Activated naive CD8-positive, alpha-beta T cell (primary cell): Measurements from ENCODE around the gene PYGB.

ENCODE experiments used
- H3K27ac Mint-ChIP-seq: one replicate; pipeline ENCODE4 v1.8.0; 2021; ENCODE audit warnings: mixed read lengths
- H3K27me3 Mint-ChIP-seq: one replicate; pipeline ENCODE4 v1.8.0; 2021; ENCODE audit warnings: mixed read lengths
- H3K36me3 Mint-ChIP-seq: one replicate; pipeline ENCODE4 v1.8.0; 2021; ENCODE audit warnings: mixed read lengths
- H3K4me1 Mint-ChIP-seq: one replicate; pipeline ENCODE4 v1.8.0; 2021; ENCODE audit warnings: low read depth, mixed read lengths
- H3K4me3 Mint-ChIP-seq: one replicate; pipeline ENCODE4 v1.8.0; 2021; ENCODE audit warnings: mild to moderate bottlenecking, mixed read lengths
- H3K9me3 Mint-ChIP-seq: one replicate; pipeline ENCODE4 v1.8.0; 2021; ENCODE audit warnings: low read depth, mixed read lengths

PYGB gene

DNA sequence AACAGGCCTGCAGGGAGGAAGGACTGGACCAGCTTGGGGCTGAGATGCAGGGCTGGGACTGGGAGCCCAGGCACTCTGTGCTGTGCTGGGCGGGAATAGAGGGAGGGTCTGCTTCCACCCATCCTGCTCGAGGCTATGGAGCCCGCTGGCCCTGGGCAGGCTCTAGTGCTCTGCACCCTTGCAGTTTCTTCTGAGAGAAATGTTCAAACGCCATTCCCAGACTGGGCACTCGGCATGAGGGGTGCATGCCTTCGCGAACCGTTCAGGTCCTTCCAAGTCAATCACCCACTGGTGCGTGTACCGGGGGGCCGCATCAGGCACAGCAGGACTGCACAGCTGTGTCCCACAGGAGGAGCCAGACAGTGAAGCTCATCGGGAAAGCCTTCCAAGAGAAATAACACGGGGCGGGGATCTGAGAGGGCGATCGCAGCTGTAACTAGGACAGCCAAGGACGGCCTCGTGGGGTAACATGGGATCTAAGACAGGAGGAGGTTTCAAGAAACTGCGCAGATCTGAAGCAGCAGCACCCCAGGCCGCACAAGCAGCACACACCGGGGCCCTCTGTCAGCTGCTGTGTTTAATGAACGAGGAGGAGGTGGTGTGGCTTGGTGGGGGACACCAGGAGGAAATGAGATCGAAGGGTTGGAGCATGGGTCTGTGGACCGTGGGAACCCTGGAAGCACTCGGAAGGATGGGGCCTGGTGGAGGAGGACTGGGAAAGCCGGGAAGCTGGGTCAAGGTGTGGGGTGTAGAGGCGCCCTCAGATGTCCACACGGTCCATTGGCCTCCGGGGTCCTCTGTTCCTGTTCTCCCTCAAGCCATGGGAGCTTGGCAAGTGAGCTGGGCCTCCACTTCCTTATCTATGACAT lies 26.1 kb upstream of the PYGB start:
- no peak overlapping the region for H3K4me3 Mint-ChIP-seq
- H3K9me3 Mint-ChIP-seq, result no peaks in the 10 kb centered on the region
- no peak overlapping the region for H3K27ac Mint-ChIP-seq
- H3K36me3 Mint-ChIP-seq, result no peaks in the 10 kb centered on the region
- H3K4me1 Mint-ChIP-seq, result peaks cover 5% of the 10 kb centered on the region
- H3K27me3 Mint-ChIP-seq, result no peaks in the 10 kb centered on the region

- Mint-ChIP-seq H3K9me3 (no peaks in the 10 kb centered on the region), H3K36me3 (no peaks in the 10 kb centered on the region), H3K4me1 (peaks cover 5% of the 10 kb centered on the region), H3K4me3 (no peak overlapping the region), H3K27ac (no peak overlapping the region), H3K27me3 (no peaks in the 10 kb centered on the region)
Measured at GRCh38 chr20:25222461-25223178, 25.3 kb upstream of the PYGB start.

DNA sequence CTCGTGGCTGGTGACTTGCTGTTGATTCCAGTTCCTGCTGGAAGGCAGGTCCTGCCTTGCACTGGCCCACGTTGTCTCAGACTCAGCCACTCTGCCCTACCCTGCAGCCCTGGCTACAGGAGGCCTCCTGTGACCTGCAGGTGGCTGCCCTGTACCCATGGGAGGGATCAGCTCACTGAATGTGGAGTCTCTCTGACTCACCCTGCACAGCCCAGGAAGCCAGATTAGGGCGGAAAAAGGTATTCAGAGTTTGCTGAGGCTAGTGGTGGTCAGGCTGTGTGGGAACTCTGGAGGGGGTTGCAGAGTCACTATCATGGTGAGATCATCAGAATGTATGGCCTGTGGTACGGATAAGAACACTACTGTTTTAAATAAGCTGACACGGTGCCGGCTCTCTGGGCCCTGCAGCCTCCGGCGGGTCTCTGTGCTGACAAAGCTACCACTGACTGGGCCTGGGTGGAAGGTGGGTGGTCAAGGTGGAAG lies 24.7 kb upstream of the PYGB start:
- no peaks in the 10 kb centered on the region for H3K27me3 Mint-ChIP-seq
- H3K4me3 Mint-ChIP-seq, result no peak overlapping the region
- no peak overlapping the region for H3K27ac Mint-ChIP-seq
- no peaks in the 10 kb centered on the region for H3K36me3 Mint-ChIP-seq
- H3K4me1 Mint-ChIP-seq, result peaks cover 5% of the 10 kb centered on the region
- no peaks in the 10 kb centered on the region for H3K9me3 Mint-ChIP-seq

DNA sequence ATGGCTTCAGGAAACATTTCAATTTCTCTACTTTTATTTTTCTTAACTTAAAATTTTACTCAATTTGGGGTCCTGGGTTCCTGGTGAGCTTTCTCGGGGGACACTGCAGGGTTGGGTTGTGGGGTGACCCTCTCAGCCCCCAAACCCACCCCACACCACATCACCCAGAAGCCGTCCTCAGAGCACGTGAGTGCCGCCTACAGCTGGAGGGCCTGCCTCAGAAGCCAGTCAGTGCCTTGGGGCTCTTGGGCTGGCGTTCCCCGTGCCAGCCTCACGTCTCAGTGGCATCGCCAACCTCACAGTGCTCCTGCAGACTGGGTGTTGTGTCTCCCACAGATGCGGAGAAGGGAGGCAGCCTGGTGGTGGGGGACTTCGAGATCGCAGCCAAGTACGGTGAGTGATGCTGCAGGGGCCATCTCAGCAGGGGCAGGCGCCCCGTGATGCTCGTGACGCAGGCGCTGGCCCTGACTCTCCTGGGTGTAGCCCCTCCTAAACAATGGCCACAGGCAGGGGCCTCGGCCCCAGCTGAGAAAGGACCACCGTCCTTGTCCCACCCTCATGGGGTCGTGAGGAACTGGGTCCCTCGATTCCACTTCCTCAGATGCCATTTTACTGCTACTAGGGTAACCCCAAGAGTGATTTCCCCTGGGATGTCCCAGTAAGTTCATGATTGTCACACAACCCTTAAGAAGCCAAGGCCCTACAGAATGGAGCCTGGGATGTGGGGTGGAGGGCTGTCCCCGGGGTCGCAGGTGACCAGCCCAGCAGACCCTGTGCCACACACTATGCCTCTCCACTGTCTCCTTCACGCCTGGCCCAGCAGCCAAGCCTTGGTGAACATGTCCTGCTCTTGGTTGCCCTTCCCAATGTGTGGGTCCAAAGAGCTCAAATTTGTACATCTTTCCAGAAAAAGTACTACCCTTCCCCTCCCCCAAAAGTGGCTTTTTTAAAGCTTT lies 23.8 kb upstream of the PYGB start:
- H3K9me3 Mint-ChIP-seq, result no peaks in the 10 kb centered on the region
- H3K27ac Mint-ChIP-seq, result no peak overlapping the region
- peaks cover 5% of the 10 kb centered on the region for H3K4me1 Mint-ChIP-seq

GRCh38 chr20:25224941-25225340 lies 22.9 kb upstream of the PYGB start:
- Mint-ChIP-seq H3K27ac (no peak overlapping the region), H3K4me1 (peaks cover 5% of the 10 kb centered on the region), H3K36me3 (no peaks in the 10 kb centered on the region), H3K9me3 (no peaks in the 10 kb centered on the region), H3K27me3 (no peaks in the 10 kb centered on the region), H3K4me3 (no peak overlapping the region)

More for the DNA sequence above, 23.8 kb upstream of the PYGB start:
- Mint-ChIP-seq H3K4me3 (no peak overlapping the region), H3K27me3 (no peaks in the 10 kb centered on the region), H3K36me3 (no peaks in the 10 kb centered on the region)

GRCh38 chr20:25225642-25226432 lies 22.0 kb upstream of the PYGB start:
- no peaks in the 10 kb centered on the region for H3K27me3 Mint-ChIP-seq
- H3K4me3 Mint-ChIP-seq, result no peak overlapping the region
- H3K4me1 Mint-ChIP-seq, result peaks cover 5% of the 10 kb centered on the region
- H3K27ac Mint-ChIP-seq, result no peak overlapping the region
- H3K9me3 Mint-ChIP-seq, result no peaks in the 10 kb centered on the region
- H3K36me3 Mint-ChIP-seq, result no peaks in the 10 kb centered on the region

DNA sequence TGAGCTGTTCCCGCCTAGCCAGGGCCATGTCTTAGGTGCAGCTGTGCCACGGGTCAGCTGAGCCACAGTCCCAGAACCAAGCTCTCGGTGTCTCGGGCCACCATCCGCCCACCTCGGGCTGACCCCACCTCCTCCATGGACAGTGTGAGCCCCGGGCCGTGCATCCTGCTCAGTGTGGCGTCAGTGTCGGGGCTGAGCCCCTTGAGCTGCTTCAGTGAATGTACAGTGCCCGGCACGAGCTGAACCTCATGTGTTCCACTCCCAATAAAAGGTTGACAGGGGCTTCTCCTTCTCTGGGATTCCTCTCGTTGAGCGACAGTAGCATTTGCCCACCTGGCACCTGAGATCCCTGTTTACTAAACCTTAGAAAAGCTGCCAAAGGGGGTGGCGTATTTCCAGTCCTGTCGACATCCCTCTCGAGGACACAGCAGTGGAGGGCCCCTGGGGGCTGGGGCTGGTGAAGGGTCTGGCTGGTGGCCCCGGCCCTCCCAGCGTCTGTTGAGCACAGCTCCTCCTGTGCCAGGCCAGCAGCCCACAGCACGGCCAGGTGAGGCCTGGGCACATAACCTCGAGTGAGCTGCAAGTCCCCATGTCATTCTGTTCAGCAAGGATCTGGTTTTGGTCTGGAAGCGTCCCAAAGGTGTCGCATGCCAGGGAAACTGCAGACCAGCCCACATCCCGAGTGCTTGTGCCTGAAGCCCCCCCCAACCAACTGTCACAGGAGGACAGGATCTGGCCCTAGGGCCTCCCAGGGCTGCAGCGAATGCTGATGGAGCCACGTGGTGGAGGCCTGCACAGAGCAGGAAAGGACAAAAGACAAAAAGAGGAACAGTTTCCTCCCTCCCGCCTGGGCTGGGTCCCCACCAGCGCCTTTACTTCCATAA lies 21.2 kb upstream of the PYGB start:
- Mint-ChIP-seq H3K4me3 (no peak overlapping the region), H3K27ac (no peak overlapping the region), H3K9me3 (no peaks in the 10 kb centered on the region), H3K4me1 (peaks cover 5% of the 10 kb centered on the region), H3K36me3 (no peaks in the 10 kb centered on the region), H3K27me3 (no peaks in the 10 kb centered on the region)

DNA sequence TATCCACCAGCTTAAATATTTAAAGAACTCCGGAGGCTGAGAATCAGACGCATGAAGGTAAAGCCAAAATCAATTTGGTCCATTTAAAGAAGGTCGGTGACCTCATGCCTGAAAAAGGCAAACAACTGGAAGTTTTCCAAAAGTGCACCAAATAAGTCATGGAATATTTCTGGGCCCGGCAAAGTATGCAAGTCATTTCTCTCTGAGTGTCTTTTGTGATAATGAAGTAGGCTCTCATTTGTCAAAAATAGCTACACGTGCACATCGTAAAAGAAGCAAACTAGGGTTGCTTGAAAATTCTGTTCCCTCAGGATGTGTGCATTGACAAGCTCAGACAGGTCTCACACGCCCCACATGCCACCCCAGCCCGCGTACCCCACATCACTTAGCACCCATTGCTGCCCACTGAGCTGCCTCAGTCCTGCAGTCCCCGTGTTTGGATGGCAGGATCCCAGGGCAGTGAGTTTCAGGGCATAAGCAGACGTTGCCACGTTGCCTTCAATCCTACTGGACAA lies 20.5 kb upstream of the PYGB start:
- Mint-ChIP-seq H3K27ac (no peak overlapping the region), H3K4me1 (peaks cover 5% of the 10 kb centered on the region), H3K36me3 (no peaks in the 10 kb centered on the region), H3K27me3 (no peaks in the 10 kb centered on the region), H3K9me3 (no peaks in the 10 kb centered on the region), H3K4me3 (no peak overlapping the region)

GRCh38 chr20:25229486-25230165 lies 18.3 kb upstream of the PYGB start:
- H3K4me1 Mint-ChIP-seq, result no peaks in the 10 kb centered on the region
- H3K27me3 Mint-ChIP-seq, result no peaks in the 10 kb centered on the region
- peak overlapping the region; percentile 22 for H3K27ac Mint-ChIP-seq
- H3K9me3 Mint-ChIP-seq, result no peaks in the 10 kb centered on the region
- H3K4me3 Mint-ChIP-seq, result no peak overlapping the region
- H3K36me3 Mint-ChIP-seq, result no peaks in the 10 kb centered on the region

- no peak overlapping the region for H3K27ac Mint-ChIP-seq
- no peaks in the 10 kb centered on the region for H3K36me3 Mint-ChIP-seq
- H3K9me3 Mint-ChIP-seq, result no peaks in the 10 kb centered on the region
- H3K4me1 Mint-ChIP-seq, result no peaks in the 10 kb centered on the region
- no peak overlapping the region for H3K4me3 Mint-ChIP-seq
- H3K27me3 Mint-ChIP-seq, result peaks cover 1% of the 10 kb centered on the region
Measured at GRCh38 chr20:25230166-25230831, 17.6 kb upstream of the PYGB start.

GRCh38 chr20:25233016-25233772 lies 14.7 kb upstream of the PYGB start:
- H3K9me3 Mint-ChIP-seq, result no peaks in the 10 kb centered on the region
- no peaks in the 10 kb centered on the region for H3K36me3 Mint-ChIP-seq
- peaks cover 9% of the 10 kb centered on the region for H3K4me1 Mint-ChIP-seq
- no peak overlapping the region for H3K27ac Mint-ChIP-seq
- H3K27me3 Mint-ChIP-seq, result peaks cover 1% of the 10 kb centered on the region
- H3K4me3 Mint-ChIP-seq, result no peak overlapping the region
